AG20443 (cell line): ENCODE measurements around the gene FMNL1.
"Not testable (repeated sequence)": the region's sequence is repeated elsewhere in the genome, so short reads cannot be mapped to it uniquely, and the experiment has no call there.

ENCODE experiments used
- DNase-seq: peaks from one replicate; pipeline ENCODE4 v3.0.0; 2012; ENCODE audit warnings: low spot score, mixed read lengths

FMNL1 gene

GRCh38 chr17:45236282-45236606, 14.6 kb downstream of the FMNL1 start:
- DNase-seq: no peak

GRCh38 chr17:45237686-45238085, 16.0 kb downstream of the FMNL1 start:
- DNase-seq: no peak

- DNase-seq: no peak
Measured at GRCh38 chr17:45238155-45238774, 16.6 kb downstream of the FMNL1 start.

- DNase-seq: no peak
Measured at GRCh38 chr17:45240905-45241327, 19.2 kb downstream of the FMNL1 start.

- no peak for DNase-seq
Measured at GRCh38 chr17:45241328-45242028, 19.8 kb downstream of the FMNL1 start.

- DNase-seq: no peak
Measured at GRCh38 chr17:45242029-45242414, 20.3 kb downstream of the FMNL1 start.

GRCh38 chr17:45243750-45244149, 22.1 kb downstream of the FMNL1 start:
- DNase-seq: no peak

GRCh38 chr17:45244725-45245656, 23.3 kb downstream of the FMNL1 start:
- DNase-seq: no peak

- DNase-seq: no peak
Measured at GRCh38 chr17:45246338-45246737, 24.7 kb downstream of the FMNL1 start.

GRCh38 chr17:45246861-45247428, 25.3 kb downstream of the FMNL1 start:
- DNase-seq: peak; percentile 44

GRCh38 chr17:45247429-45248131, 25.9 kb downstream of the FMNL1 start:
- DNase-seq: peak; percentile 84

- no peak for DNase-seq
Measured at GRCh38 chr17:45248132-45248957, 26.7 kb downstream of the FMNL1 start.

- no peak for DNase-seq
Measured at GRCh38 chr17:45251931-45252330, 30.2 kb downstream of the FMNL1 start.

GRCh38 chr17:45253237-45253636, 31.6 kb downstream of the FMNL1 start:
- DNase-seq: not testable (repeated sequence)

GRCh38 chr17:45253879-45254278, 32.2 kb downstream of the FMNL1 start:
- no peak for DNase-seq

- DNase-seq: no peak
Measured at GRCh38 chr17:45255358-45255757, 33.7 kb downstream of the FMNL1 start.

- DNase-seq: no peak
Measured at GRCh38 chr17:45256114-45256966, 34.7 kb downstream of the FMNL1 start.

GRCh38 chr17:45257115-45257514, 35.4 kb downstream of the FMNL1 start:
- no peak for DNase-seq

GRCh38 chr17:45258981-45259380, 37.3 kb downstream of the FMNL1 start:
- DNase-seq: no peak

GRCh38 chr17:45260204-45260783, 38.6 kb downstream of the FMNL1 start:
- no peak for DNase-seq
